ENCODE data around the gene NOP16.

The NOP16 gene

DNA sequence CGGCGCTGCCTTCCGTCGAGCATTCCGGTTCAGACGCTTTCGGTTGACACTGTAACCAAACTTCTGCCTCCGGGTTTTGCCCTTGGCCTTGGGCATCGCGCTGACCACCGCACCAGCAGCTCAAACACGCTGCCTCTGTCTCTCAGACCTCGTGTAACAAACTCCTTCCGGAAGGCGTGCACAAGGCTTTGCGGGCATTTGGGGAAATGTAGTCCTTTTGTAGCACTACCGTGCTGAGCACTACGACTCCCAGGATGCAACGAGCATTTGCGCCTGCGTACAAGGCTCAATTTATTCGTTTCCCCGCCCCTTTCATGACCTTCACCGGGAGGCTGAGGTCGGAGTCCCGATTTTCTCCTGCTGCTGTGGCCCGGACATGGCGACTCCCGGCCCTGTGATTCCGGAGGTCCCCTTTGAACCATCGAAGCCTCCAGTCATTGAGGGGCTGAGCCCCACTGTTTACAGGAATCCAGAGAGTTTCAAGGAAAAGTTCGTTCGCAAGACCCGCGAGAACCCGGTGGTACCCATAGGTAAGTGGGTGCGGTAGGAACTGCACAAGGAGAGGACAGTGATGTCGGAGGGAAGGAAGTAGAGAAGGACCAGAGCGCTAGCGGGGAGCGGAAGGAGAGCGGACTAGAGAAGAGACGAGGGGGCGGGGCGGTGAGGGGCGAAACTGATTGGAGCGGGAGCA lies at the start of gene NOP16, which contains the start of gene HIGD2A:
Gene NOP16, minus strand, starts transcription at position 155 of the 691 bp plus-strand sequence. Its CDS starts 59 bp downstream, at position 96.
Gene HIGD2A, plus strand, starts transcription at position 308 of the 691 bp plus-strand sequence. Its CDS starts 69 bp downstream, at position 377.
- DNase-seq (ENCODE audit: low spot score) = peak; percentile 98

GRCh38 chr5:176436656-176437055 lies 48.3 kb upstream of the NOP16 start:
- DNase-seq (ENCODE audit: low spot score) = peak; percentile 31

- no peak for DNase-seq (ENCODE audit: low spot score)
These were observed 44.3 kb upstream of the NOP16 start for GRCh38 chr5:176432707-176433106.

GRCh38 chr5:176429972-176430371 lies 41.6 kb upstream of the NOP16 start:
- no peak for DNase-seq (ENCODE audit: low spot score)

GRCh38 chr5:176427971-176428370 lies 39.6 kb upstream of the NOP16 start:
- no peak for DNase-seq (ENCODE audit: low spot score)

- no peak for DNase-seq (ENCODE audit: low spot score)
These were observed 38.5 kb upstream of the NOP16 start for GRCh38 chr5:176426876-176427275.

- DNase-seq (ENCODE audit: low spot score) = no peak
These were observed 37.4 kb upstream of the NOP16 start for GRCh38 chr5:176425791-176426190.

DNA sequence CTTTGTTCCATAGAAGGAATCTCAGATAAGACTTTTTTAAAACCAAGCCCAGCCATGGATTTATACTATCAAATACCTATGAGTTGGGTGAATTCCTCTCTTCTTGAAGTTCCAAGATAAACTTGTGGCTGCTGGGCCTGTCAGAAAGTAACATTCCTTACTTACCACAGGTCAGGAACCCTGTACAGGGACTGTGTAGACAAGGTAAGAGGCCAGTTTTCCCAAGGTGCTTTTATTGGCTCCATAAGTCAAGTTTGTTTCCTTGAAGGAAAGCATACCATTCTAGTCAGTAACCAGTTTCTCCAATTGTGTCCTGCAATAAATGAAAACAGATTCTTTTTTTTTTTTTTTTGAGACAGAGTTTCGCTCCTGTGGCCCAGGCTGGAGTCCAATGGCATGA lies 36.7 kb upstream of the NOP16 start:
- no peak for DNase-seq (ENCODE audit: low spot score)

GRCh38 chr5:176424181-176424580 lies 35.8 kb upstream of the NOP16 start:
- no peak for DNase-seq (ENCODE audit: low spot score)

DNA sequence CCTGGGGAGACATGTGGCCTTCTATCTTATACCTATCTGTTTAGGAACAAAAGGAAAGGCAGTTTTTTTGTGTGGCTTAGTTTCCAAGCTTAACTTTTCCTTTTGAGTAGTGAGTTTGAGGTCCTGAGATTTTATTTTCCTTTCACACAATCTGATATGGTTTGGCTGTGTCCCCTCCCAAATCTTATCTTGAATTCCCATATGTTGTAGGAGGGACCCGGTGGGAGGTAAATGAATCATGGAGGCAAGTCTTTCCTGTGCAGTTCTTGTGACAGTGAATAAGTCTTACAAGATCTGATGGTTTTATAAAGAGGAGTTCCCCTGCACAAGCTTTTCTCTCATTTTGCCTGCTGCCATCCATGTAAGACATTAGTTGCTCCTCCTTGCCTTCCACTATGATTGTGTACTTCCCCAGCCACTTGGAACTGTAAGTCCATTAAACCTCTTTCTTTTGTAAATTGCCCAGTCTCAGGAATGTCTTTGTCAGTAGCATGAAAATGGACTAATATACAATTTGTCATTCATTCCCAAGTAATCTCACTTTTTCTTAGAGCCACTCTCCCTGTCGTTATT lies 32.7 kb upstream of the NOP16 start:
- DNase-seq (ENCODE audit: low spot score) = no peak

DNA sequence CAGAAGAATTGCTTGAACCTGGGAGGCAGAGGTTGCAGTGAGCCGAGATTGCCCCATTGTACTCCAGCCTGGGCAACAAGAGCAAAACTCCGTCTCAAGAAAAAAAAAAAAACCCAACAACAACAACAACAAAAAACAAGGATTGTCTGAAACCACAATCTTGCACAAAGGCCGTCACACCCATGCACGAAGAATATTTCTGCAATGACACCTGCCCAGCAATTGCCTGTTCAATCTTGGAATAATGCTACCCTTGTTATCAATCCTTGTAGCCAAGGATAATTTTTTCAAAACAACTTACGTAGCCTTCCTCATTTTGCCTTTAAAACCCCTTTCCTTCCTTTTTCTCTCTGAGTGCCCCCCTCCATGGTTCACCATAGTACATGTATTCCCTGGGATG lies 31.7 kb upstream of the NOP16 start:
- DNase-seq (ENCODE audit: low spot score) = no peak

DNA sequence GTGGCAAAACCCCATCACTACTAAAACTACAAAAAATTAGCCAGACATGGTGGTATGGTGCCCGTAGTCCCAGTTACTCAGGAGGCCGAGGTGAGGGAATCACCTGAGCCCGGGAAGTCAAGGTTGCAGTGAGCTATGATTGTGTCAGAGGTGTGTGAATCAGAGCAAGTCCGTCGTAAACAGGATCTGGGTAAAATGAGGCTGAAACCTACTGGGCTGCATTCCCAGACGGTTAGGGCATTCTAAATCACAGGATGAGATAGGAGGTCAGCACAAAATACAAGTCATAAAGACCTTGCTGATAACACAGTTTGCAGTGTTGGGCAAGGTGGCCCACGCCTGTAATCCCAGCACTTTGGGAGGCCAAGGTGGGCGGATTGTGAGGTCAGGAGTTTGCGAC lies 29.9 kb upstream of the NOP16 start:
- DNase-seq (ENCODE audit: low spot score) = no peak

- no peak for DNase-seq (ENCODE audit: low spot score)
These were observed 28.6 kb upstream of the NOP16 start for GRCh38 chr5:176416965-176417364.

DNA sequence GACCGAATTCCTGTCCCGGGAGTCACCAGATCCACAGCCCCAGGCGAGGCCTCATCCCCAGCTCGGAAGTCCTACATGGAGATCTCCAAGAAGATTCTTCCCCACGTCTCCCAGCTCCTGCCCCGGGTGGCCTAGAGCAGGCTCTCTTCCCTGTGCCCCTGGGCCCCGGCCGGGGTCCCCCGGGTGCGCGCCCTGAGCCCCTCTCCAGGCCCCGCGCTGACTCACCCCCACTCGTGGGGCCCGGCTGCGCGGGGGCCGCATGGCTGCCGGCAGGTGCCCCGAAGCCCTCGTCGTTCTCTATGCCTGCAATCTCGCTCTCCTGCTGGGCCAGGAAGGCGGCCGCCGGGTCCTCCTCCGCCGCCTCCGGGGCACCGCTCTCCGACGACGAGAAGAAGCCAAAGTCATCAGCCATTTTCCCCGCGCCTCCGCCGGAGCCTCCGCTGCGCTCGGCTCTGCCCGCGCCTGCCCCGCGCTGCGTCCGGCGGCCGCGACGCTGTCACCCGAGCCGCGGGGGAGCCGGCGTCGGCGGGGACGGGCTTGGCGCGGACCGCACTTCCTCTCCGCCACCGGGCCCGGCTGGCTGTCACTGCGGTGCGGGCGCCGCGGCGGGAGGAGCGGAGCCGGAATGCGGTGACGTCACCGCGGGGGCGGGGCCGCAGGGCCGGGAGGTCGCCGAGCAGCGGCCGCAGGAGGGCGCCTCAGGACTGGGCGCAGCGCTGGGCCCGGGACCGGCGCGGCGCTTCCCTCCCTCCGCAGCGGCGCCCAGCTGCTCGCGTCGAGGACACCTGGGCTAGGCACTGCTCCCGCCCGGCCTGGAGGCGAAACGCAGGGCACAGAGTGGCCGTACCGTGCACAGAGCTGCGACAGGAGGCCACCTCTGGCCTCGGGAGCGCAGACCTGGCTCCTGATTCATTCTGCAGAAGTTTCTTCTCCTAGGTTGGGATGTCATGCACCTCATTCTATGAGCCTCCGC lies 27.8 kb upstream of the NOP16 start, which contains the start of gene CLTB:
Gene CLTB, minus strand, starts transcription at position 588 of the 973 bp plus-strand sequence. Its CDS starts 176 bp downstream, at position 412.
- DNase-seq (ENCODE audit: low spot score) = peak; percentile 97

GRCh38 chr5:176415240-176415951 lies 27.0 kb upstream of the NOP16 start:
- DNase-seq (ENCODE audit: low spot score) = no peak

DNA sequence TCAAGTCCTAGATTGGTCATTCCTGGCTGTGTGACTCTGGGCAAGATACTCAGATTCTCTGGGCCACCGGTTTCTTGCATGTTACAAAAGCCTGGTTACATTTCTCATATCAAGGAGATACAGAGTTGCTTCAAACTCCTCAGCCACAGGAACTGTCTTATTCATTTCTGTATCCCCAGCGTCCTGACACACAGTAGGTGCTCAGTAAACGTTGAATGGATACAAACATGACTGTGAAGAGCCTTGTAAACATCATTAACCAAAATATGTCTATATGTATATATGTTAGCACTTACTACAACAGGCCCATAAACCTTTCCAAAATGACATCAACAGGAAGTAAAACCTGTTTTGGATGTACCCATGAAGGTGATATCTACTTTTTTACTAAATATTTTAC lies 26.3 kb upstream of the NOP16 start:
- no peak for DNase-seq (ENCODE audit: low spot score)

GRCh38 chr5:176413709-176414191 lies 25.4 kb upstream of the NOP16 start:
- DNase-seq (ENCODE audit: low spot score) = no peak

GRCh38 chr5:176413255-176413565 lies 24.8 kb upstream of the NOP16 start:
- peak; percentile 63 for DNase-seq (ENCODE audit: low spot score)

DNA sequence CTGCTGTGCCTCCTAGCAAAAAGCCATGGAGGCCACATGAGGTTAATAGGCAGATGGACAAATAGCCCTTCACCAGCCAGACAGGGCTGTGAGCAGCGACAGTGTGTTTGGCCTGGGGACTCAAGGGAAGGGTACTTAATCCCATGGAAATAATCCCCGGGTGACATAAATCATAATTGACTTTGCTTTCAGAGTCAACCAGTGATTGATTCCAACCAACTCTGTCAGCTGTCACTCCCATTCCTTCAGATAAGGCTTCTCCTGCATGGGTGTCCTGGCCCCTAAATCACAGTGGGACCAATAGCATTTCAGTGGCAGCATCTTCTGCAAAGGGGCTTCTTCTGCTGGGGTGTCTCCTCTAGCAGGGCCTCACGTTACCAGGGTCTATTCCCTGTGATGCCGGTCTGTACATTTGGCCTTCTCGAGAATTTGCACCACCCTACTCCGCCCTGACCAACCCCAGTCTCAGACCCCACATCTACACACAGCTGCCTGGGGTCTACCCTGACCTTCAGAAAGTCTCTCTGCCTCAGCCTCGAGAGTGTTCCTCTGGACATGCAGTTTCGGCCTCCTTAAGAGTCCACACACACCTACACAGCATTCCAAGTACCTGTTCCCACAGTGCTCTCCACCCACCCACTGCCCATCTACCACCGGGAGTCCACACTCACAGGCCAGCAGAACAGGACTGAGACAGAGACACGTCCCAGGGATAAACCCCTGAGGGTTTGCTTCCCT lies 24.3 kb upstream of the NOP16 start:
- DNase-seq (ENCODE audit: low spot score) = no peak

DNA sequence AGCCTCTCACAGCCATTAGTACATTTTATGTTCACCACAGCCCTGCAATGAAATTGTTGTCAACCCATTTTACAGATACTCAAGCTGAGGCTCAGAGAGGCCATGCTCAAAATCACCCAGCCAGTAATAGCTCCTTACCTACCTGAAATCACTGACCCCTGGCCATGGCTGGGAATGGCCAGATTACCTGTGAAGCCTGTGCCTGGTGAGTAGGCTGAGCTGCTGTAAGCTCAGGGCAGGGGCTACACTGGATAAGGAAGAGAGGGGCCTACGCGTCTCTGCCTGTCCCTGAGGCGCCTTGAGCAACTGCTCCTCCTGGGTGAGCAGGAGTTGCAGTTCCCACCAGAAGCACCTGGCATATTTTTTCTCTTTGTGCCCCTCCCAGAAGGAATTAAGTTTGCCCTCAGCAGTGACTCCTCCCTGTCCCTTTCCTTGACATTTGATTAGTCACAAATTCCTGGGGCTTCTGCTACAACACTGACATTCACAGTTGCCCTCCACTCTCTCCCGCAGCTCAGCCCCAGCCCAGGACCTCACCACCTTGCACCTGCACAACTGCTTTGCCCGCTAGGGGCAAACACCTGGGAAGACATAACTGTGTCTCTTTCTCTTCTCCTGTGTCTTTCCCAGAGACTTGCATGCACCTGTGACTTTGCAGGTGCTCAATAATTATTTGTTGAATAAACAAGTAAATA lies 22.2 kb upstream of the NOP16 start:
- DNase-seq (ENCODE audit: low spot score) = no peak

- DNase-seq (ENCODE audit: low spot score) = no peak
These were observed 21.4 kb upstream of the NOP16 start for GRCh38 chr5:176409765-176410164.
